Neural cell (in vitro differentiated cells): ENCODE measurements around the gene LRMDA.

ENCODE experiments used
- EZH2 ChIP-seq: fragments of 200-600, 300-800 bp; shearing (Covaris generic), sonication (generic); IDR thresholded peaks from 2 replicates; pipeline ENCODE4 v1.6.1; 2014; ENCODE audit warnings: antibody characterized with exemption, low read length, borderline replicate concordance, mild to moderate bottlenecking; ENCODE audit not compliant: insufficient read depth, poor library complexity, severe bottlenecking
- TAF1 ChIP-seq: IDR thresholded peaks from 2 replicates; pipeline ENCODE4 v1.6.1; 2012; ENCODE audit warnings: low read depth
- TF ChIP-seq, protein P1 (sequence below): fragments of 450-650 bp; IDR thresholded peaks from 2 replicates; pipeline ENCODE4 v1.5.1; 2014; ENCODE audit warnings: antibody characterized with exemption, mild to moderate bottlenecking, moderate library complexity; ENCODE audit not compliant: poor library complexity, severe bottlenecking
- TF ChIP-seq, protein P2 (sequence below): IDR thresholded peaks from 2 replicates; pipeline ENCODE4 v1.6.1; 2012; ENCODE audit warnings: borderline replicate concordance

DNA sequence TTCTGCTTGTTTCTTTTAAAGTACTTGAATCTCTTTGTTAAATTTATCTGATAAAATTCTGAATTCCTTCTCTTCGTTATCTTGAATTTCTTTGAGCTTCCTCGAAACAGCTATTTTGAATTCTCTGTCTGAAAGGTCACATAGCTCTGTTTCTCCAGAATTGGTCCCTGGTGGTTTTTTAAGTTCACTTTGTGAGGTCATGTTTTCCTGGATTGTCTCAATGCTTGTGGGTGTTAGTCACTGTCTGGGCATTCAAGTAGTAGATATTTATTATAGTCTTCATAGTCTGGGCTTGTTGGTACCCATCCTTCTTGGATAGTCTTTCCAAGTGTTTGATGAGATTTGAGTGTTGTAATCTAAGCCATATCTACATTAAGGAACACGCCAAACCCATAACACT lies 1060.6 kb downstream of the LRMDA start:
- TF ChIP-seq, protein P1, sequence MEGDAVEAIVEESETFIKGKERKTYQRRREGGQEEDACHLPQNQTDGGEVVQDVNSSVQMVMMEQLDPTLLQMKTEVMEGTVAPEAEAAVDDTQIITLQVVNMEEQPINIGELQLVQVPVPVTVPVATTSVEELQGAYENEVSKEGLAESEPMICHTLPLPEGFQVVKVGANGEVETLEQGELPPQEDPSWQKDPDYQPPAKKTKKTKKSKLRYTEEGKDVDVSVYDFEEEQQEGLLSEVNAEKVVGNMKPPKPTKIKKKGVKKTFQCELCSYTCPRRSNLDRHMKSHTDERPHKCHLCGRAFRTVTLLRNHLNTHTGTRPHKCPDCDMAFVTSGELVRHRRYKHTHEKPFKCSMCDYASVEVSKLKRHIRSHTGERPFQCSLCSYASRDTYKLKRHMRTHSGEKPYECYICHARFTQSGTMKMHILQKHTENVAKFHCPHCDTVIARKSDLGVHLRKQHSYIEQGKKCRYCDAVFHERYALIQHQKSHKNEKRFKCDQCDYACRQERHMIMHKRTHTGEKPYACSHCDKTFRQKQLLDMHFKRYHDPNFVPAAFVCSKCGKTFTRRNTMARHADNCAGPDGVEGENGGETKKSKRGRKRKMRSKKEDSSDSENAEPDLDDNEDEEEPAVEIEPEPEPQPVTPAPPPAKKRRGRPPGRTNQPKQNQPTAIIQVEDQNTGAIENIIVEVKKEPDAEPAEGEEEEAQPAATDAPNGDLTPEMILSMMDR = no peak
- TF ChIP-seq EZH2 (no peak), TAF1 (no peak)
- TF ChIP-seq, protein P2, sequence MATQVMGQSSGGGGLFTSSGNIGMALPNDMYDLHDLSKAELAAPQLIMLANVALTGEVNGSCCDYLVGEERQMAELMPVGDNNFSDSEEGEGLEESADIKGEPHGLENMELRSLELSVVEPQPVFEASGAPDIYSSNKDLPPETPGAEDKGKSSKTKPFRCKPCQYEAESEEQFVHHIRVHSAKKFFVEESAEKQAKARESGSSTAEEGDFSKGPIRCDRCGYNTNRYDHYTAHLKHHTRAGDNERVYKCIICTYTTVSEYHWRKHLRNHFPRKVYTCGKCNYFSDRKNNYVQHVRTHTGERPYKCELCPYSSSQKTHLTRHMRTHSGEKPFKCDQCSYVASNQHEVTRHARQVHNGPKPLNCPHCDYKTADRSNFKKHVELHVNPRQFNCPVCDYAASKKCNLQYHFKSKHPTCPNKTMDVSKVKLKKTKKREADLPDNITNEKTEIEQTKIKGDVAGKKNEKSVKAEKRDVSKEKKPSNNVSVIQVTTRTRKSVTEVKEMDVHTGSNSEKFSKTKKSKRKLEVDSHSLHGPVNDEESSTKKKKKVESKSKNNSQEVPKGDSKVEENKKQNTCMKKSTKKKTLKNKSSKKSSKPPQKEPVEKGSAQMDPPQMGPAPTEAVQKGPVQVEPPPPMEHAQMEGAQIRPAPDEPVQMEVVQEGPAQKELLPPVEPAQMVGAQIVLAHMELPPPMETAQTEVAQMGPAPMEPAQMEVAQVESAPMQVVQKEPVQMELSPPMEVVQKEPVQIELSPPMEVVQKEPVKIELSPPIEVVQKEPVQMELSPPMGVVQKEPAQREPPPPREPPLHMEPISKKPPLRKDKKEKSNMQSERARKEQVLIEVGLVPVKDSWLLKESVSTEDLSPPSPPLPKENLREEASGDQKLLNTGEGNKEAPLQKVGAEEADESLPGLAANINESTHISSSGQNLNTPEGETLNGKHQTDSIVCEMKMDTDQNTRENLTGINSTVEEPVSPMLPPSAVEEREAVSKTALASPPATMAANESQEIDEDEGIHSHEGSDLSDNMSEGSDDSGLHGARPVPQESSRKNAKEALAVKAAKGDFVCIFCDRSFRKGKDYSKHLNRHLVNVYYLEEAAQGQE = no peak
